SU-DHL-6 (cell line): ENCODE data around the gene SYNCRIP.

Experiments used
- EZH2phosphoT487 ChIP-seq: fragments of 200-600 bp; sonication (generic), shearing (Covaris generic); conservative IDR thresholded peaks from 2 replicates; pipeline ENCODE4 v1.6.1; 2018; ENCODE audit warnings: mild to moderate bottlenecking, antibody characterized with exemption, low read length, moderate library complexity, mixed read lengths
- TF ChIP-seq, protein P1 (sequence below): fragments of 200-600 bp; sonication (generic); IDR thresholded peaks from one replicate; pipeline ENCODE4 v1.5.1; 2017; ENCODE audit warnings: antibody characterized with exemption, mild to moderate bottlenecking, low read length, moderate library complexity; ENCODE audit not compliant: insufficient read depth, poor library complexity, severe bottlenecking

DNA sequence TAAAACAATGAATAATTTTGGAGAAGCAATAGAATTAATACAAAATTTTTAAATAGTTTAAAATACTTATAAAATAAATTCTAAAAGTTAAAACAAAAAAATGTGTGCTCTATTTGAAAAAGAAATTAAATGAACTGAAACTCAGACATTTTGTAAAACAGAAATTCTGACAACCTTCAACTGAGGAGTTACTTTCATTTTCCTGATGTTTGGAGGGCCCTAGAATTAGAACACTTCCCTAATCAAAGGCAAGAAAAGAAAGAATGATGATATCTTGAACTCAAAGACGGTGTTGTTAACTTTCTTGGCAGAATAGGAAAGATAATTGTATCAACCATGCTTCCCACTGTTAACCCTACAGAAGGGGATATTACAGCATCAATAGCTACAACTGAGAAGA lies 77.0 kb downstream of the SYNCRIP start:
- TF ChIP-seq, protein P1, sequence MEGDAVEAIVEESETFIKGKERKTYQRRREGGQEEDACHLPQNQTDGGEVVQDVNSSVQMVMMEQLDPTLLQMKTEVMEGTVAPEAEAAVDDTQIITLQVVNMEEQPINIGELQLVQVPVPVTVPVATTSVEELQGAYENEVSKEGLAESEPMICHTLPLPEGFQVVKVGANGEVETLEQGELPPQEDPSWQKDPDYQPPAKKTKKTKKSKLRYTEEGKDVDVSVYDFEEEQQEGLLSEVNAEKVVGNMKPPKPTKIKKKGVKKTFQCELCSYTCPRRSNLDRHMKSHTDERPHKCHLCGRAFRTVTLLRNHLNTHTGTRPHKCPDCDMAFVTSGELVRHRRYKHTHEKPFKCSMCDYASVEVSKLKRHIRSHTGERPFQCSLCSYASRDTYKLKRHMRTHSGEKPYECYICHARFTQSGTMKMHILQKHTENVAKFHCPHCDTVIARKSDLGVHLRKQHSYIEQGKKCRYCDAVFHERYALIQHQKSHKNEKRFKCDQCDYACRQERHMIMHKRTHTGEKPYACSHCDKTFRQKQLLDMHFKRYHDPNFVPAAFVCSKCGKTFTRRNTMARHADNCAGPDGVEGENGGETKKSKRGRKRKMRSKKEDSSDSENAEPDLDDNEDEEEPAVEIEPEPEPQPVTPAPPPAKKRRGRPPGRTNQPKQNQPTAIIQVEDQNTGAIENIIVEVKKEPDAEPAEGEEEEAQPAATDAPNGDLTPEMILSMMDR: no peak
- TF ChIP-seq EZH2phosphoT487: no peak
